Esophagus squamous epithelium (tissue), 4 donors: ENCODE results near the gene ANO5.

ENCODE experiments used
- CTCF ChIP-seq, 6 experiments: fragments of 450-650 bp in 4 of 6; fragments of 200-600 bp in 2 of 6; sonication (generic) in 2 of 6; IDR thresholded peaks; one replicate each; pipeline ENCODE4 v1.5.1; 2016 to 2019; ENCODE audit warnings: antibody characterized with exemption in 6 of 6, mild to moderate bottlenecking in 4 of 6, moderate library complexity in 4 of 6
- POLR2A ChIP-seq, 4 donors: fragments of 450-650 bp; IDR thresholded peaks; one replicate each; pipeline ENCODE4 v1.6.1; 2017; ENCODE audit warnings: antibody characterized with exemption in 4 of 4, mild to moderate bottlenecking in 4 of 4, moderate library complexity in 3 of 4

GRCh38 chr11:22189660-22190059 lies 3.2 kb upstream of the ANO5 start:
- no peak for TF ChIP-seq CTCF (IDR thresholded peaks at IDR 0.05)
- TF ChIP-seq POLR2A (IDR thresholded peaks at IDR 0.05) = no peak
